Fibroblast of the aortic adventitia (primary cell): ENCODE data around the gene TRAP1. TPM values are rescaled to one million over a fixed set of nuclear protein-coding genes. Genes with fewer than 3 reads are reported as not detected.
"Not testable (repeated sequence)": the region's sequence is repeated elsewhere in the genome, so short reads cannot be mapped to it uniquely, and the experiment has no call there.

ENCODE experiments used
- DNase-seq: peaks from one replicate; pipeline ENCODE4 v3.0.0-alpha.2; 2010; ENCODE audit warnings: low read depth
- H3K4me3 ChIP-seq: 2 replicates; pipeline ENCODE4 v1.5.1; 2011; ENCODE audit warnings: low read depth, mild to moderate bottlenecking, control low read depth, low read length, moderate library complexity
- total RNA-seq: library from RNA; depleted of rRNA; stranded (reverse); fragments of >200 nt; gene quantifications from 2 replicates; pipeline ENCODE4 v1.2.3, GENCODE V29; 2012; ENCODE audit warnings: low replicate concordance
- TF ChIP-seq, protein P1 (sequence below): IDR thresholded peaks from 2 replicates; pipeline ENCODE4 v1.5.1; 2011; ENCODE audit warnings: mild to moderate bottlenecking, low read length, control low read depth, inconsistent platforms; ENCODE audit not compliant: insufficient read depth

TRAP1 gene
- total RNA-seq, 1 donor, result 66.0 TPM

DNA sequence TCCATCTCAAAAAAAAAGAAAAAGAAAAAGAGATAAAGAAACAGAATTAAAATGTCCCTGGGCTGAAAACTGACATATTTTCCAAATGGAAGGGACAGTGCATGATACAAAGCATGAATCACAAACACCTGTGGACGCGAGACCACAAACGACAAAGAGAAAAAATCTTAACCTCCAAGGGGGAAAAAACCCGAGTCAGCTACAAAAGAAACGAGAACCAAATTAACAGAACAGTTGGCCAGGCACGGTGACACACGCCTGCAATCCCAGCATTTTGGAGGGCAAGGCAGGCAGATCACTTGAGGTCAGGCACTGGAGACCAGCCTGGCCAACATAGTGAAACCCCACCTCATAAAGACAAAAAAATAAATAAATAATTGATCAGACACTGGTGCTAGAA, 1.9 kb downstream of the TRAP1 start:
- TF ChIP-seq, protein P1, sequence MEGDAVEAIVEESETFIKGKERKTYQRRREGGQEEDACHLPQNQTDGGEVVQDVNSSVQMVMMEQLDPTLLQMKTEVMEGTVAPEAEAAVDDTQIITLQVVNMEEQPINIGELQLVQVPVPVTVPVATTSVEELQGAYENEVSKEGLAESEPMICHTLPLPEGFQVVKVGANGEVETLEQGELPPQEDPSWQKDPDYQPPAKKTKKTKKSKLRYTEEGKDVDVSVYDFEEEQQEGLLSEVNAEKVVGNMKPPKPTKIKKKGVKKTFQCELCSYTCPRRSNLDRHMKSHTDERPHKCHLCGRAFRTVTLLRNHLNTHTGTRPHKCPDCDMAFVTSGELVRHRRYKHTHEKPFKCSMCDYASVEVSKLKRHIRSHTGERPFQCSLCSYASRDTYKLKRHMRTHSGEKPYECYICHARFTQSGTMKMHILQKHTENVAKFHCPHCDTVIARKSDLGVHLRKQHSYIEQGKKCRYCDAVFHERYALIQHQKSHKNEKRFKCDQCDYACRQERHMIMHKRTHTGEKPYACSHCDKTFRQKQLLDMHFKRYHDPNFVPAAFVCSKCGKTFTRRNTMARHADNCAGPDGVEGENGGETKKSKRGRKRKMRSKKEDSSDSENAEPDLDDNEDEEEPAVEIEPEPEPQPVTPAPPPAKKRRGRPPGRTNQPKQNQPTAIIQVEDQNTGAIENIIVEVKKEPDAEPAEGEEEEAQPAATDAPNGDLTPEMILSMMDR, result no peak
- H3K4me3 ChIP-seq, result no peak overlapping the region
- no peak for DNase-seq

DNA sequence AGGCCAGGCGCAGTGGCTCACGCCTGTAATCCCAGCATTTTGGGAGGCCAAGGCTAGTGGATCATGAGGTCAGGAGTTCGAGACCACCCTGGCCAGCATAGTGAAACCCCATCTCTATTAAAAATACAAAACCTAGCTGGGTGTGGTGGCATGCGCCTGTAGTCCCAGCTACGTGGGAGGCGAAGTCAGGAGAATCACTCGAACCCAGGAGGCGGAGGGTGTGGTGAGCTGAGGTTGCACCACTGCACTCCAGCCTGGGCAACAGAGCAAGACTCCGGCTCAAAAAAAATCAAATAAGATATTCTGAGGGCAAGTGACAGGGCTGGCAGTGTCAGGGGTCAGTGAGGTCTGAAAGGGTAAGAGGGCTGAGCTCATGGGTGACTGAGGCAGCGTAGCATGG, 2.9 kb downstream of the TRAP1 start:
- H3K4me3 ChIP-seq, DNase-seq: not testable (repeated sequence)

DNA sequence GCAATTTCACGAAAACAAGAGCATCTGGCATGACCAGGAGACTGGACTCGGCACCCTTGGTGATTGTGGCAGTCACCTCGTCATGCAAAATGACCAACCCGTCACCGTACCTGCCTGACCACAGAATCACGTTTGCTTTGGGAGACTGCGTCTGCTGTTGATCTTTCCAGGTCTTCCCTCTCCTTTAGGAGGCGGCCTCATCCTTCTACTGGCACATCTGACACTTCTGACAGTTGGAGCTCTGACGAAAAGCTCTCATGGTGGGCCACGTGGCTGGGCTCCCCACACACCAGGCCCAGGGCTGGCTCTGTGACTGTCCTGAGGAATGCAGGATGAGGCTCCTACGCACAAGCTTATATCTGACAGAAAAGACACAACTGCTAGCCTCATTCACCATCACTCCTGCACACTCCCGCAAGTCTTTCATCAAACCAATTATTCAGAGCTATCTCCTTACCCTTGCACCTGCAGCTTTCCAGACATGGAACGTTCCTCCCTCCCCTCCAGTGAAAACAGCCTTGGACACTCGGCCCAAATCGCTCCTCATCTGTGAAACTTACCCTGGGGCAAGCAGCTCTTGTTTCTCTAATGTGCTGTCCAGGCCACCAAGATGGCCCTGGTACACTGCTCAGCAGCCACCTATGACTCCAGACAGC, 3.6 kb downstream of the TRAP1 start:
- H3K4me3 ChIP-seq, result no peak overlapping the region
- no peak for DNase-seq
- TF ChIP-seq, protein P1, result no peak

DNA sequence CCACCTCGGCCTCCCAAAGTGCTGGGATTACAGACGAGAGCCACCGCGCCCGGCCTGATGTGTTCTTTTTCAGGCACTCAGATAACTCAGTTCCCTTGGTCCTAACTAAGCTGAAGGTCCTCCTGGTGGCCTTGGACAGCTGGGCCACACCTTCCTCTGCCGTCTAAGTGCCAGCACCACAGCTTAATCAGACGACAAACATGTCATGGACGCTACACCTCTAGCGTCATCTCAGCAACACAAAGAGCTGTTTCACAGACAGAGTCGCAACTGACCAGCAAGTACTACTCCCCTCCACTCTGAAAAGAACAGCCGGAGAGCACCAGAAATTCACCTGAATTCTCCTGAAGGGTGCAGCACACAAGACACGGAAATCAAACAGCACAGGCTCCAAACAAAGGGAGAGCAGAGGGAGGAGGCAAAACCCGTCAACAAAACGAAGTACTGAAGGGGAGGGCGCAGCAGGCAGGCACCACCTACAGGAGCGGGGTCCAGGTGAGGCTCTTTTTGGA, 4.4 kb downstream of the TRAP1 start:
- DNase-seq, result no peak
- no peak overlapping the region for H3K4me3 ChIP-seq
- TF ChIP-seq, protein P1, result no peak

DNA sequence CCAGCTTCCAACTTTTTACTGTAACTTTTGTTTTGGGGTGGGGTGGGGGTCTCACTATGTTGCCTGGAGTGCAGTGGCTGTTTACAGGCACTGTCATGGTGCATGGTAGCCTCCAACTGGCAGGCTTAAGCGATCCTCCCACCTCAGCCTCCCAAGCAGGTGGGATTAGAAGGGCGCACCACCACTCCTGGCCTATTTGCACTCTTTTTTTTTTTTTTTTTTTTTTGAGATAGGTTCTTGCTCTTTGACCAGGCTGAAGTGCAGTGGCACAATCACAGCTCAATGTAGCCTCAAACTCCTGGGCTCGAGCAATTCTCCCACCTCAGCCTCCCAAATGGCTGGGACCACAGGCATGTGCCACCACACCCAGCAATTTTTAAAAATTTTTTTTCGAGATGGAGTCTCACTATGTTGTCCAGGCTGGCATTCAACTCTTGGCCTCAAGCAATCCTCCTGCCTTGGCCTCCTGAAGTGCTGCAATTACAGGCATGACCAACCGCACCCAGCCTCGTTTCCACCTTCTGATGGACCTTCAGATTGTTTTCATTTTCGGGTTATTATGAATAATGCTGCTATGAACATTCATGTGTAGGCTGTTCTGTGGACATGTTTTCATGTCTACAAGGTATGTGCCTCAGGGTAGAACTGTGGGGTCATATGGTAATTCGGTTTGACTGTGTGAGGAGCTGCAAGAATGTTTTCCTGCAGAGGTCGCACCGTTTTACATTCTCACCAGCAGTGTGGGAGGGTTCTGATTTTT, 10.9 kb downstream of the TRAP1 start:
- H3K4me3 ChIP-seq, result no peak overlapping the region
- TF ChIP-seq, protein P1, result no peak
- DNase-seq, result no peak

DNA sequence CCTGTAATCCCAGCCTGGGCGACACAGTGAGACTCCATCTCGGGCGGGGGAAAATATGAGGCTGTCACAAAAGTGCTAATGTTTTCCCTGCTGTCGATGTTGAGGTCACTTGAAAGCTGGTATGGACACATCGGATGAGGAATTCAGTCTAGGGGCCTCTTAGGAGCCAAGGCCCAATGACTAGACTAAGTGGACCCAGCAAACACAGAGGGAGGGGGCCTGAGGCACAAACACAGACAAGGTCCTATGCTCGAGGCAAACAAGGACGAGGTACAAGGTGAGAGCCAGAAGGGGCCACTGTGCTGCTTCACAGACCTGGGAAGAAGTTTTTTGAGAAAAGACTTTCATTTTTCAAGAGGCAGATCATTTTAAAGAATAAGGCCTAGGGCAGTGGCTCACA, 15.2 kb downstream of the TRAP1 start:
- DNase-seq, result no peak
- TF ChIP-seq, protein P1, result no peak
- no peak overlapping the region for H3K4me3 ChIP-seq

DNA sequence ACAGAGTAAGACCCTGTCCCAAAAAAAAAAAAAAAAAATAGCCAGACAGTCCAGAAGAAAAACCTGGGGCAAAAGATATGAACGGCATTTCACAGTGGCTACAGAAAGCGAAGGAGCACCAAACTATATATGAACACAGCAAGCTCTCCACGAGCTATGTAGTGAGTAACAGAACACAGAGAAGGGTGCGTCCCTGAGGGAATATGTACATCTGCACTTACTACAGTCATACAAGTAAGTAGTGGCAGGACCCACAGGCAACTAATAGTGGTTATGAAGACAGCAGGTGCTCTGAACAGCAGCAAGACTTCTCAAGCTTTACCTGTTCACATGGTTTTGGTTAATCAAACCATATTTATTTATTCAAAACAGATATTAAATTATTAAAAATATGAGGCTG, 15.8 kb downstream of the TRAP1 start:
- TF ChIP-seq, protein P1, result no peak
- DNase-seq, result no peak
- no peak overlapping the region for H3K4me3 ChIP-seq
